ENCODE measurements around the gene GUCY2C.

The GUCY2C gene

GRCh38 chr12:14681625-14682024 is 14.8 kb downstream of the GUCY2C start:
- H2AFZ ChIP-seq (ENCODE audit: low read depth, low read length, severe bottlenecking) = no peak overlapping the region
- no peaks in the 10 kb centered on the region for H3F3A ChIP-seq (ENCODE audit: insufficient read depth)
- no peak for TF ChIP-seq EZH2phosphoT487 (conservative IDR thresholded peaks at IDR 0.05; ENCODE audit: low read length)
- TF ChIP-seq, protein P1, sequence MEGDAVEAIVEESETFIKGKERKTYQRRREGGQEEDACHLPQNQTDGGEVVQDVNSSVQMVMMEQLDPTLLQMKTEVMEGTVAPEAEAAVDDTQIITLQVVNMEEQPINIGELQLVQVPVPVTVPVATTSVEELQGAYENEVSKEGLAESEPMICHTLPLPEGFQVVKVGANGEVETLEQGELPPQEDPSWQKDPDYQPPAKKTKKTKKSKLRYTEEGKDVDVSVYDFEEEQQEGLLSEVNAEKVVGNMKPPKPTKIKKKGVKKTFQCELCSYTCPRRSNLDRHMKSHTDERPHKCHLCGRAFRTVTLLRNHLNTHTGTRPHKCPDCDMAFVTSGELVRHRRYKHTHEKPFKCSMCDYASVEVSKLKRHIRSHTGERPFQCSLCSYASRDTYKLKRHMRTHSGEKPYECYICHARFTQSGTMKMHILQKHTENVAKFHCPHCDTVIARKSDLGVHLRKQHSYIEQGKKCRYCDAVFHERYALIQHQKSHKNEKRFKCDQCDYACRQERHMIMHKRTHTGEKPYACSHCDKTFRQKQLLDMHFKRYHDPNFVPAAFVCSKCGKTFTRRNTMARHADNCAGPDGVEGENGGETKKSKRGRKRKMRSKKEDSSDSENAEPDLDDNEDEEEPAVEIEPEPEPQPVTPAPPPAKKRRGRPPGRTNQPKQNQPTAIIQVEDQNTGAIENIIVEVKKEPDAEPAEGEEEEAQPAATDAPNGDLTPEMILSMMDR (IDR thresholded peaks at IDR 0.05; ENCODE audit: insufficient read depth, low read length, poor library complexity, severe bottlenecking) = no peak
- H3K9me2 ChIP-seq (replicated peaks; ENCODE audit: insufficient read depth, low read length) = no peaks in the 10 kb centered on the region
- no peaks in the 10 kb centered on the region for H3K27me3 ChIP-seq (ENCODE audit: low read length)
- no peaks in the 10 kb centered on the region for H3K79me2 ChIP-seq (ENCODE audit: insufficient read depth, low read length)
- no peak overlapping the region for H3K4me3 ChIP-seq (ENCODE audit: insufficient read depth, low read length, poor library complexity, severe bottlenecking)
- no peaks in the 10 kb centered on the region for H4K20me1 ChIP-seq (ENCODE audit: low read depth, low read length)
- no peaks in the 10 kb centered on the region for H3K36me3 ChIP-seq (ENCODE audit: low read length)
- H3K9ac ChIP-seq (ENCODE audit: low read length) = no peak overlapping the region
- no peak overlapping the region for H3K27ac ChIP-seq (ENCODE audit: low read depth, low read length)
- H3K4me2 ChIP-seq (ENCODE audit: low read depth, low read length, poor library complexity, severe bottlenecking) = no peak overlapping the region
- H3K9me3 ChIP-seq (ENCODE audit: insufficient read depth, low read length) = no peaks in the 10 kb centered on the region

DNA sequence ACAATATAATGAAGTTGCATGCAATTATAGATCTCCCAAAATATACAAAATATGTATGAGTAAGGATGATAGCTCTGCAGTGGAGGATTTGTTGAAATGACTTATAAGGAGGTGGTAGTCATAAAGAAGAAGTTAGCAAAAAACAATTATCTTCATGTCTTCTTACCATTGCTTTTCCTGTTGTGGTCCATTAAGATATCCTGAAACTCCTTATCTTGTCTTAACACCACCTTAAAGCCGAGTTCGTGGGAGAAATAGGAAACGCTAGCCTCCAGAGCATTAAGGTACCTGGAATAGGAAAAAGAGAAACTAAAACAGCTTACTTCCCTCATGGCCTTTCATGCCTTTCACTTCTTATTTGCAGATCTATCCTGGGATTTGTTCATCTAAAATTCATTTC is 15.2 kb downstream of the GUCY2C start:
- Histone ChIP-seq H2AFZ (ENCODE audit: low read depth, low read length, severe bottlenecking) (no peak overlapping the region), H3K4me2 (ENCODE audit: low read depth, low read length, poor library complexity, severe bottlenecking) (no peak overlapping the region), H3K27me3 (ENCODE audit: low read length) (no peaks in the 10 kb centered on the region), H3K9me2 (replicated peaks; ENCODE audit: insufficient read depth, low read length) (no peaks in the 10 kb centered on the region), H3K36me3 (ENCODE audit: low read length) (no peaks in the 10 kb centered on the region), H3K9me3 (ENCODE audit: insufficient read depth, low read length) (no peaks in the 10 kb centered on the region), H3K9ac (ENCODE audit: low read length) (no peak overlapping the region), H3K79me2 (ENCODE audit: insufficient read depth, low read length) (no peaks in the 10 kb centered on the region), H3K4me3 (ENCODE audit: insufficient read depth, low read length, poor library complexity, severe bottlenecking) (no peak overlapping the region), H3F3A (ENCODE audit: insufficient read depth) (no peaks in the 10 kb centered on the region), H3K27ac (ENCODE audit: low read depth, low read length) (no peak overlapping the region), H4K20me1 (ENCODE audit: low read depth, low read length) (no peaks in the 10 kb centered on the region)
- TF ChIP-seq, protein P1 (IDR thresholded peaks at IDR 0.05; ENCODE audit: insufficient read depth, low read length, poor library complexity, severe bottlenecking) = no peak
- no peak for TF ChIP-seq EZH2phosphoT487 (conservative IDR thresholded peaks at IDR 0.05; ENCODE audit: low read length)

GRCh38 chr12:14678547-14679150 is 17.8 kb downstream of the GUCY2C start:
- Histone ChIP-seq H3K27ac (ENCODE audit: low read depth, low read length) (no peak overlapping the region), H3K4me3 (ENCODE audit: insufficient read depth, low read length, poor library complexity, severe bottlenecking) (no peak overlapping the region)

More at GRCh38 chr12:14678547-14679150, 17.8 kb downstream of the GUCY2C start:
- Histone ChIP-seq H3K4me2 (ENCODE audit: low read depth, low read length, poor library complexity, severe bottlenecking) (no peak overlapping the region), H3K79me2 (ENCODE audit: insufficient read depth, low read length) (no peaks in the 10 kb centered on the region), H3K9me3 (ENCODE audit: insufficient read depth, low read length) (no peaks in the 10 kb centered on the region), H3K36me3 (ENCODE audit: low read length) (no peaks in the 10 kb centered on the region), H3K9me2 (replicated peaks; ENCODE audit: insufficient read depth, low read length) (no peaks in the 10 kb centered on the region), H3F3A (ENCODE audit: insufficient read depth) (no peaks in the 10 kb centered on the region), H3K9ac (ENCODE audit: low read length) (no peak overlapping the region), H3K27me3 (ENCODE audit: low read length) (no peaks in the 10 kb centered on the region), H4K20me1 (ENCODE audit: low read depth, low read length) (no peaks in the 10 kb centered on the region), H2AFZ (ENCODE audit: low read depth, low read length, severe bottlenecking) (no peak overlapping the region)
- TF ChIP-seq EZH2phosphoT487 (conservative IDR thresholded peaks at IDR 0.05; ENCODE audit: low read length) = no peak
- TF ChIP-seq, protein P1 (IDR thresholded peaks at IDR 0.05; ENCODE audit: insufficient read depth, low read length, poor library complexity, severe bottlenecking) = no peak

Measured in SU-DHL-6 (cell line).